Panc1 (cell line): Measurements from ENCODE around the gene TSHR. TPM values are rescaled to one million over a fixed set of nuclear protein-coding genes. Genes with fewer than 3 reads are reported as not detected.

Experiments
- ATAC-seq: fragments of 200-7000 bp; cut with Tn5 transposase; 2 replicates; pipeline ENCODE4 v1.9.1; 2020; ENCODE audit warnings: mild to moderate bottlenecking, moderate library complexity
- BruUV-seq: library from RNA; stranded (reverse); fragments of 400-500 nt; replicated peaks from 2 replicates; lab custom pipeline; 2021; lab: Mats Ljungman, UMichigan
- CTCF ChIA-PET: fragments of 300-600 bp; sonication (Branson Sonifier 250); formaldehyde crosslinking; loops from one replicate; lab custom pipeline; 2022; ENCODE audit warnings: antibody characterized with exemption; lab: Charles Lee
- POLR2A ChIA-PET: fragments of 300-600 bp; sonication (Branson Sonifier 250); formaldehyde crosslinking; loops from one replicate; lab custom pipeline; 2022; ENCODE audit warnings: antibody characterized with exemption; lab: Charles Lee
- DNase-seq: peaks from one replicate; pipeline ENCODE4 v3.0.0-alpha.2; 2010; ENCODE audit warnings: low read depth, low spot score
- H3K27ac ChIP-seq: 2 replicates; pipeline ENCODE4 v1.5.1; 2011; ENCODE audit warnings: mild to moderate bottlenecking, low read length, inconsistent platforms
- H3K27me3 ChIP-seq: fragments of 200-500 bp; sonication (Bioruptor generic); 2 replicates; pipeline ENCODE4 v1.6.0; 2014; ENCODE audit warnings: low read length, inconsistent platforms; ENCODE audit not compliant: control insufficient read depth, insufficient read depth
- H3K36me3 ChIP-seq: fragments of 200-500 bp; sonication (Bioruptor generic); 2 replicates; pipeline ENCODE4 v1.5.1; 2014; ENCODE audit warnings: inconsistent platforms, mild to moderate bottlenecking, low read length, moderate library complexity; ENCODE audit not compliant: control insufficient read depth, insufficient read depth
- H3K4me1 ChIP-seq: 2 replicates; pipeline ENCODE4 v1.5.1; 2011; ENCODE audit warnings: inconsistent platforms, mild to moderate bottlenecking, low read length, moderate library complexity; ENCODE audit not compliant: control insufficient read depth, insufficient read depth
- H3K4me3 ChIP-seq, 2 experiments: 2 replicates each; pipeline ENCODE4 v1.5.1; 2011 to 2012; ENCODE audit warnings: low read depth in 2 of 2, low read length in 2 of 2, mild to moderate bottlenecking in 2 of 2, inconsistent platforms in 1 of 2, moderate library complexity in 1 of 2
- H3K9me3 ChIP-seq: fragments of 200-500 bp; sonication (Bioruptor generic); 2 replicates; pipeline ENCODE4 v1.5.1; 2014; ENCODE audit warnings: low read depth, mild to moderate bottlenecking, inconsistent platforms, low read length, moderate library complexity; ENCODE audit not compliant: control insufficient read depth, insufficient read depth
- POLR2AphosphoS5 ChIP-seq: IDR thresholded peaks from 2 replicates; pipeline ENCODE4 v1.6.1; 2012; ENCODE audit warnings: mild to moderate bottlenecking, low read depth, low read length, moderate library complexity
- SIN3A ChIP-seq: IDR thresholded peaks from 2 replicates; pipeline ENCODE4 v1.6.1; 2012; ENCODE audit warnings: low read depth, mild to moderate bottlenecking, low read length, moderate library complexity, borderline replicate concordance; ENCODE audit not compliant: insufficient read depth
- TCF7L2 ChIP-seq: IDR thresholded peaks from 2 replicates; pipeline ENCODE4 v1.6.1; 2011; ENCODE audit warnings: mild to moderate bottlenecking, low read depth, low read length, inconsistent platforms
- in situ Hi-C: cut with HindIII; loops from 2 replicates; pipeline ENCODE4 v1.10.0; 2016; ENCODE audit warnings: low sequenced_read_pairs, low pct_unique_long_range_greater_than_20kb
- intact Hi-C: fragments of 100-400 bp; cut with micrococcal nuclease; formaldehyde crosslinking; loops from one replicate; pipeline ENCODE4 v1.10.0; 2022; ENCODE audit not compliant: unreplicated experiment
- total RNA-seq: library from RNA; stranded (reverse); gene quantifications from one replicate; pipeline ENCODE4 v1.2.1, GENCODE V29; 2021; ENCODE audit not compliant: unreplicated experiment
- TF ChIP-seq, protein P1 (sequence below), 2 experiments: IDR thresholded peaks; 2 replicates each; pipeline ENCODE4 v1.6.1; 2011 to 2012; ENCODE audit warnings: low read depth in 2 of 2, control low read depth in 1 of 2, low read length in 1 of 2, mild to moderate bottlenecking in 1 of 2, moderate library complexity in 1 of 2; ENCODE audit not compliant: insufficient read depth in 1 of 2
- TF ChIP-seq, protein P2 (sequence below): fragments of 450-650 bp; IDR thresholded peaks from 2 replicates; pipeline ENCODE4 v1.5.1; 2017; ENCODE audit warnings: mild to moderate bottlenecking

TSHR gene
- total RNA-seq, 1 experiment from 2014 or later = not detected

DNA sequence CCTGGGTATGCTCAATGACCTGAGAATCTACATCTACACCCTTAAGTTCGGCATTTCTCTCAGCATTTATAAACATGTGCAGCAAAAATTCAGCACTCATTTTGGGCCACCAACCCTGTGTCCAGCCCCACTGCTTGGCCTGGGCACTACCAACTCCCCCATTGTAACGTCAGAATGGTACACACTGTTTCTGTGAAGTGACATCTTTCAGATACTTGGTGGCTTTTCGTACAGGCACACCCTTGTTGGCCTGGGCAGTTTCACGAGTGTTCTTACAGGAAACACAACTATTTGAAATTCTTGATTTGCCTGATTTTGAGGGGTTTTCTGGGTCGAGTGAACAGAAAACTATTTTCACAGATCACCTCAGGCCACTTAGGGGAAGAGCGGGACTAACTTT lies 46.0 kb downstream of the TSHR start:
- in situ Hi-C loops (no loop called here), intact Hi-C loops (no loop called here)
- Histone ChIP-seq H3K9me3 (no peaks in the 10 kb centered on the region), H3K4me1 (no peaks in the 10 kb centered on the region), H3K27ac (no peak overlapping the region), H3K36me3 (no peaks in the 10 kb centered on the region), H3K4me3 (no peak overlapping the region), H3K27me3 (peaks cover 2% of the 10 kb centered on the region)
- ChIA-PET CTCF (no interaction called here), POLR2A (no interaction called here)
- TF ChIP-seq SIN3A (no peak), TCF7L2 (no peak), POLR2AphosphoS5 (no peak)
- TF ChIP-seq, protein P1, sequence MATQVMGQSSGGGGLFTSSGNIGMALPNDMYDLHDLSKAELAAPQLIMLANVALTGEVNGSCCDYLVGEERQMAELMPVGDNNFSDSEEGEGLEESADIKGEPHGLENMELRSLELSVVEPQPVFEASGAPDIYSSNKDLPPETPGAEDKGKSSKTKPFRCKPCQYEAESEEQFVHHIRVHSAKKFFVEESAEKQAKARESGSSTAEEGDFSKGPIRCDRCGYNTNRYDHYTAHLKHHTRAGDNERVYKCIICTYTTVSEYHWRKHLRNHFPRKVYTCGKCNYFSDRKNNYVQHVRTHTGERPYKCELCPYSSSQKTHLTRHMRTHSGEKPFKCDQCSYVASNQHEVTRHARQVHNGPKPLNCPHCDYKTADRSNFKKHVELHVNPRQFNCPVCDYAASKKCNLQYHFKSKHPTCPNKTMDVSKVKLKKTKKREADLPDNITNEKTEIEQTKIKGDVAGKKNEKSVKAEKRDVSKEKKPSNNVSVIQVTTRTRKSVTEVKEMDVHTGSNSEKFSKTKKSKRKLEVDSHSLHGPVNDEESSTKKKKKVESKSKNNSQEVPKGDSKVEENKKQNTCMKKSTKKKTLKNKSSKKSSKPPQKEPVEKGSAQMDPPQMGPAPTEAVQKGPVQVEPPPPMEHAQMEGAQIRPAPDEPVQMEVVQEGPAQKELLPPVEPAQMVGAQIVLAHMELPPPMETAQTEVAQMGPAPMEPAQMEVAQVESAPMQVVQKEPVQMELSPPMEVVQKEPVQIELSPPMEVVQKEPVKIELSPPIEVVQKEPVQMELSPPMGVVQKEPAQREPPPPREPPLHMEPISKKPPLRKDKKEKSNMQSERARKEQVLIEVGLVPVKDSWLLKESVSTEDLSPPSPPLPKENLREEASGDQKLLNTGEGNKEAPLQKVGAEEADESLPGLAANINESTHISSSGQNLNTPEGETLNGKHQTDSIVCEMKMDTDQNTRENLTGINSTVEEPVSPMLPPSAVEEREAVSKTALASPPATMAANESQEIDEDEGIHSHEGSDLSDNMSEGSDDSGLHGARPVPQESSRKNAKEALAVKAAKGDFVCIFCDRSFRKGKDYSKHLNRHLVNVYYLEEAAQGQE (IDR thresholded peaks at IDR 0.05; ENCODE audit: insufficient read depth in 1 of 2, low read depth in 2 of 2, low read length in 1 of 2) = no peak
- TF ChIP-seq, protein P2, sequence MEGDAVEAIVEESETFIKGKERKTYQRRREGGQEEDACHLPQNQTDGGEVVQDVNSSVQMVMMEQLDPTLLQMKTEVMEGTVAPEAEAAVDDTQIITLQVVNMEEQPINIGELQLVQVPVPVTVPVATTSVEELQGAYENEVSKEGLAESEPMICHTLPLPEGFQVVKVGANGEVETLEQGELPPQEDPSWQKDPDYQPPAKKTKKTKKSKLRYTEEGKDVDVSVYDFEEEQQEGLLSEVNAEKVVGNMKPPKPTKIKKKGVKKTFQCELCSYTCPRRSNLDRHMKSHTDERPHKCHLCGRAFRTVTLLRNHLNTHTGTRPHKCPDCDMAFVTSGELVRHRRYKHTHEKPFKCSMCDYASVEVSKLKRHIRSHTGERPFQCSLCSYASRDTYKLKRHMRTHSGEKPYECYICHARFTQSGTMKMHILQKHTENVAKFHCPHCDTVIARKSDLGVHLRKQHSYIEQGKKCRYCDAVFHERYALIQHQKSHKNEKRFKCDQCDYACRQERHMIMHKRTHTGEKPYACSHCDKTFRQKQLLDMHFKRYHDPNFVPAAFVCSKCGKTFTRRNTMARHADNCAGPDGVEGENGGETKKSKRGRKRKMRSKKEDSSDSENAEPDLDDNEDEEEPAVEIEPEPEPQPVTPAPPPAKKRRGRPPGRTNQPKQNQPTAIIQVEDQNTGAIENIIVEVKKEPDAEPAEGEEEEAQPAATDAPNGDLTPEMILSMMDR = no peak
- no peak for ATAC-seq
- DNase-seq = no peak
- no TSS peak for BruUV-seq

DNA sequence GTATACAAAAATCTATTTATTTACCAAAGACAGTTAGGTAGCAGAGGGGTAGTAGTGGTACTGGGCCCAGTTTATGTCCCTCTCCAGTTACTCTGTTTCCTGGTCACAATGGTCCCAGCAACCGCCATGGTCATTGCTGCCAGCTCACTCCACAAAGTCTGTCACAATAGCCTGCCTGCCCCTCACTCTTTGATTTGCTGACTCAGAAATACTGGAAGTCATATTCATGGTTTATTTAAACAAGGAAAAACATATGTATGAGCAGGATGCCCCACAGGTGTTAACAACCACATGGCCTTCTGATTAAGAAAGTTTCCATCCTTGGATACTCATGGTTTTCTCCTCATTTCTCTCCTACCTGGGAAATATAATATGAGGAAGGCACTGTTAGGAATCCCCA lies 49.2 kb downstream of the TSHR start:
- ATAC-seq (no peak), DNase-seq (no peak)
- no peaks in the 10 kb centered on the region for H3K36me3 ChIP-seq
- H3K27me3 ChIP-seq = no peaks in the 10 kb centered on the region; the same call in 1 of the 2 replicates
- no peak overlapping the region for H3K27ac ChIP-seq
- CTCF ChIA-PET = no interaction called here
- TF ChIP-seq TCF7L2 (no peak), SIN3A (no peak), POLR2AphosphoS5 (no peak)
- TF ChIP-seq, protein P2 = no peak
- no peak overlapping the region for H3K4me3 ChIP-seq
- POLR2A ChIA-PET = no interaction called here
- intact Hi-C loops (no loop called here), in situ Hi-C loops (no loop called here)
- no peaks in the 10 kb centered on the region for H3K4me1 ChIP-seq
- no peaks in the 10 kb centered on the region for H3K9me3 ChIP-seq
- no TSS peak for BruUV-seq
